ENCODE results near the gene ALAS1. TPM values are rescaled to one million over a fixed set of nuclear protein-coding genes. Genes with fewer than 3 reads are reported as not detected.

The ALAS1 gene
- total RNA-seq, 1 donor from 2014 or later, result 51.4 TPM

DNA sequence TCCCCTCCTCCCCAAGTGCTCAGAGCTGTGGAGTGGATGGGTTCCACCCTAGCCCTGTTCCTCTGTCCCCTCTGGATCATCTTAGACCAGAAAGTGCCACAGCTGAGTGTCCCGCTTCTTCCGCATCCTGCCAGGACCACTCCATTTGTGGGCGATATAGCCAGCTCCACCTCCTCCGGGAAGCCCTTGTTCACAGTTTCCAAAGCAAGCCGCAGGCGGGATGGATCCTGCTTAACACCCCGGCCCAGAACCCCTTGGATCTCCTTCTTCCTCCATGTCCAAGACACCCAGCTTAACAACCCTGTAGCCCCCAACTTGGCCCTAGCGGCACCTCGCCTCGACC is 490 bp upstream of the ALAS1 start:
- FAIRE-seq (no peak), DNase-seq (ENCODE audit: low spot score in 2 of 2) (no peak)

DNA sequence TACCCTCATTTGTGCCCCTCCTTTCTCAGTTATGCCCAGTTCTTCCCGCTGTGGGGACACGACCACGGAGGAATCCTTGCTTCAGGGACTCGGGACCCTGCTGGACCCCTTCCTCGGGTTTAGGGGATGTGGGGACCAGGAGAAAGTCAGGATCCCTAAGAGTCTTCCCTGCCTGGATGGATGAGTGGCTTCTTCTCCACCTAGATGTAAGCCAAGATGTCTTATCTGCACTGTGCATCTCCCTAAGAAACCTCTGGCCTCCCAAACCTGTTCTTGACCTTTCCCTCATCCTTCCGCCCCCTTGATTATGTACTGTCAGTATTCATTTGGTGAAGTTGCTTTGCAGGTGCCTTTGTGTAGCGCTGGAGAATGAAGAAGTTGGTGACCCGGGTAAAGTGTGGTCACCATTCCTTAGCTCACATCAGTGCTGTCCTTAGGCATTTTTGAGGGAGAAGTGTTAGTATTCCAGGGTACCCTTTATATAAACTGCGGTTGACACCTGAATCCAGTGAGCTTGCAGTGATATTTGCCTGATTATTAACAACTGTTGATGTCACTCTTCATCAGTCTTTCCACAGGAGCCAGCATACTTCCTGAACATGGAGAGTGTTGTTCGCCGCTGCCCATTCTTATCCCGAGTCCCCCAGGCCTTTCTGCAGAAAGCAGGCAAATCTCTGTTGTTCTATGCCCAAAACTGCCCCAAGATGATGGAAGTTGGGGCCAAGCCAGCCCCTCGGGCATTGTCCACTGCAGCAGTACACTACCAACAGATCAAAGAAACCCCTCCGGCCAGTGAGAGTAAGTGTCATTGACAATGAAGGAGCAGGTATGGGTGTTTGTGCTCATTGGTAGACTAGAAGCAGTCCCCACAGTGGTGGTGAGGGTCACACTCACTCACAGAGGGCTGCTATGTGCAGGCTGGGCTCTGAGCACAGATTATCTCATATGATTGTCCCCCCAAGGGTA is 966 bp downstream of the ALAS1 start:
- FAIRE-seq (no peak), DNase-seq (ENCODE audit: low spot score in 2 of 2) (no peak)

DNA sequence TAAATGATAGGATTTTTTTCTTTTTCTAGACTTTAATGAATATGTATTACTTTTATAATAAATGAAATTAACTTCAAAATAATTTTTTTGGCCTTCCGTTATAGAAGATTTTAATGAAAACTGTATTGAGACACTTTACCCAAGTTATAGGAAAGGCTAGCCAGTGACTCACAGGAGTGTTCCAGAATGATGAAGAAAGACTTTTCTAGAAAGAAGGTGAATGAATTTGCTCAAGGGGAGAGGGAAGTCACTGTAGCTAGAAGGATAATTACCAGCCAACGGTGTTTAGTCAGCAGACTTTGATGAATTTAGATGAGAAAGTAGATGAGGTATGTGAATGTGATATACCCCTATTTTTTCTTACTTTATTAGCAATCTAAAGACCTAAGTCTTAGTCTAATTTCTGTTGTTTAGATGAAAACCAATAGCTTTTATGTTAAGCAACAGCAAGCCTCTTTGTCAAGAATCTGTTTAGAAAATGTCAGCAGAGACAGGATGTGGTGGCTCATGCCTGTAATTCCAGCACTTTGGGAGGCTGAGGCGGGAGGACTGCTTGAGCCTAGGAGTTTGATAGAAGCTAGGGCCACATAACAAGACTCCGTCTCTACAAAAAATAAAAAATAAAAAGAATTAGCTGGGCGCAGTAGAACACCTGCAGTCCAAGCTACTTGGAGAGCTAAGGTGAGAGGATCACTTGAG is 3.2 kb downstream of the ALAS1 start:
- no peak for FAIRE-seq
- DNase-seq (ENCODE audit: low spot score in 2 of 2), result no peak

DNA sequence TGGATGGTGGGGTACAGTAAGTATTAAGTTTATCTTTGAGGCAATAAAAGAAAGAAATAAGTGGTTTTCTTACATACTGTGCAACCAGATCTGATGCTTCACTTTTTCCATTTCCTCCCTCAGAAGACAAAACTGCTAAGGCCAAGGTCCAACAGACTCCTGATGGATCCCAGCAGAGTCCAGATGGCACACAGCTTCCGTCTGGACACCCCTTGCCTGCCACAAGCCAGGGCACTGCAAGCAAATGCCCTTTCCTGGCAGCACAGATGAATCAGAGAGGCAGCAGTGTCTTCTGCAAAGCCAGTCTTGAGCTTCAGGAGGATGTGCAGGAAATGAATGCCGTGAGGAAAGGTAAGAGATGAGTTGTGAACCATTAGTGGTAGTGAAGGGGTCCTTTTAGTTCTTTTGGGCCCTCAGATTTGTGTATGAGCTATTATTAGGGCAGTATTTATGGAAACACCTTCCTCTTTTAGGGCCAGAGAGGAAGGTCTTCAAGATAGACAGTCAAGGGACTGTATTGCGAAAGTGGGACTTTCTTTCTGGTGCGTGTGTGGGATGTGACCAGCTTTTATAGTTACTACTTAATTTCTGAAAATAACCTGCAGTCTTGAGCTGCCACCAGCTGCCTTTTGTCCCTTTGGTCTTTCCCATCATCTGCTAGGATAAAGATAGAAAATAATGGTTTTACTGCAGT is 4.6 kb downstream of the ALAS1 start:
- no peak for DNase-seq (ENCODE audit: low spot score in 2 of 2)
- FAIRE-seq, result no peak

DNA sequence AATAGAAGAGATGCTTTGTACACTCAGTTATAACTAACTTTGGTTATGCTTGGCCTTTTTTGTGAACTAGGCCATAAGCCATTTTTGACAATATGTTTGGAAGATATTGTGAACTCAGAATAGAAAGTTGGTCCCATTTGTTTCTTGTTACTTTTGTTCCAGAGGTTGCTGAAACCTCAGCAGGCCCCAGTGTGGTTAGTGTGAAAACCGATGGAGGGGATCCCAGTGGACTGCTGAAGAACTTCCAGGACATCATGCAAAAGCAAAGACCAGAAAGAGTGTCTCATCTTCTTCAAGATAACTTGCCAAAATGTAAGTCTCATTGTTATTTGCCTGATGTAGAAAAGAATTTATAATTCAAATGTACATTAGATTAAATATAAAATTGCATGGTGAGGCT is 5.7 kb downstream of the ALAS1 start:
- DNase-seq (ENCODE audit: low spot score in 2 of 2), result no peak
- FAIRE-seq, result no peak

DNA sequence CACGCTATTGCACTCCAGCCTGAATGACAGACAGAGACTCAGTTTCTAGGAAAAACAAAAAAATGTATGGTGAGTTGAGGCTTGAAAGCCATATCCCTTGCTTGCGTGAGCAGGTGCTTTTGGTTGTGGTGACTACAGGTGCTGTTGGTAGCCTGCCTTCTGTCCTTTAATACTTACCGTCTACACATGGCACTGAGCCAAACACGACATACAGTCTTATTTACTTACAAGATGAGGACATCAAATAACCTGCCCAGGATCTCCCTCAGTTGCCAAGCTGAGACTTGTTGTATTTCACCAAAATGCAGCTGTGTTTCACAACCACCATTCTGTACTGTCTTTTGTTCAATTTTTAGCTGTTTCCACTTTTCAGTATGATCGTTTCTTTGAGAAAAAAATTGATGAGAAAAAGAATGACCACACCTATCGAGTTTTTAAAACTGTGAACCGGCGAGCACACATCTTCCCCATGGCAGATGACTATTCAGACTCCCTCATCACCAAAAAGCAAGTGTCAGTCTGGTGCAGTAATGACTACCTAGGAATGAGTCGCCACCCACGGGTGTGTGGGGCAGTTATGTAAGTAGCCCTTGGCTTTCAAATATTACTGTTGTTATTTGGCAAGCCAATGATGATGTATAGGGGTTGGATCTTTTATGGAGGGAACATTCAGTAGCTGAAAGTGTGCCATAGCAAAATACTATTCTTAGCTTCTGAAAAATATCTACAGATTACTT is 6.5 kb downstream of the ALAS1 start:
- no peak for FAIRE-seq
- DNase-seq (ENCODE audit: low spot score in 2 of 2), result no peak

DNA sequence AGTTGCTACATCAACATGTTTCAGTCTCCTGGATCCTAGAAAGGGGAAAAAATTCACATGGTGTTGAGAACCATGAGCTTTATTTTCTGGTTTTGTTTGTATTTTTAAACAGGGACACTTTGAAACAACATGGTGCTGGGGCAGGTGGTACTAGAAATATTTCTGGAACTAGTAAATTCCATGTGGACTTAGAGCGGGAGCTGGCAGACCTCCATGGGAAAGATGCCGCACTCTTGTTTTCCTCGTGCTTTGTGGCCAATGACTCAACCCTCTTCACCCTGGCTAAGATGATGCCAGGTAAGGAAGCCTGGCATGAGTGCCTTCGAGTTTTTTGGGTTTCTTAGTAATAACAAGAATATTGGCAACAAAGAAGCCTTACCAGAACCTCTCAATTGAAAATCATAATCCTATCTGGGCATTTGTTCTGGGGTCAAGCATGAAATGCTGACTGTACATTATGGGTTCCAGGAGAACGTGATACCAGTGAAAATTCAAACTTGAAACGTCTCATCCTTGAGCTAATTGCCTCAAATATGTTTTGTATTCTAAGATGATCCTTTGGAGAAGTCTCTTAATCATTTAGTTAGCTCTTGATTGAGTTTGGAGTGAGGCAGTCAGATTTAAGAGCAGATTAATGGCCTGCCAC is 7.9 kb downstream of the ALAS1 start:
- FAIRE-seq (no peak), DNase-seq (ENCODE audit: low spot score in 2 of 2) (no peak)

DNA sequence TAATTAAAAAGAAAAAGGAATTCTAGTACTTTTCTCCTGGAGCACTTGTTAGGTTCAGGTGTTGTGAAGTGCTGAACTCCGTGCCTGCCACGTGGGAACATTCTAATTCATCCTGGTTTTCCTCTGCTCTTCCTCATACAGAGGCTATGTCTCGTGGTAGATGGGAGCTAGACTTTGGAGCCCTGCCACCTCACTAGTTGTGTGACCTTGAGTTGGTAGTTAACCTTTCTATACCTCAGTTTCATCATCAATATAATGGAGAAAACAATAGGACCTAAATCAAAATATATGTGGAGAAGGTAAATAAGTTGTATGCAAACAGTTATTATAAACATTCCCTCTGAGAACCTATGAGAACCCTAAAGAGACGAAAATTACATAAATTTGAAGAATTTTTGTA is 10.6 kb downstream of the ALAS1 start:
- FAIRE-seq, result no peak
- no peak for DNase-seq (ENCODE audit: low spot score in 2 of 2)

DNA sequence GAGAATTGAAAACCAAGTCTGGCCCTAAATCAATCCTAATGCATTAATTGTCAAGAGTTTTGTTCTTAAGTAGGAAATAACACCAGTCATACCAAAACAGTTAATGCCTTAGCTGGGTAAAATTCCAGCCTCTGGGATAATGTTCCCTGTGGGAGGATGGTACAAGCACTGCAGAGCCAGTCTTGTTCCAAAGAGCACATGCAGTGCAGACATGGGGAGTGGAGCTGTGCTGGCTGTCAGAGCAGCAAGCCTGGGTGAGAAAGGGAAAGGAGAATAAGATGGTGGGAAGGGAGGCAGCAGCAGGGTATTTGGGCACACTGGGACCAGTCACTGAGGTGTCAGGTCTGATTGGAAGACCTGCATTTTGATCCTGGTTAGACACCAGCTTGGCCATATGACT is 12.1 kb downstream of the ALAS1 start:
- FAIRE-seq (no peak), DNase-seq (ENCODE audit: low spot score in 2 of 2) (no peak)

DNA sequence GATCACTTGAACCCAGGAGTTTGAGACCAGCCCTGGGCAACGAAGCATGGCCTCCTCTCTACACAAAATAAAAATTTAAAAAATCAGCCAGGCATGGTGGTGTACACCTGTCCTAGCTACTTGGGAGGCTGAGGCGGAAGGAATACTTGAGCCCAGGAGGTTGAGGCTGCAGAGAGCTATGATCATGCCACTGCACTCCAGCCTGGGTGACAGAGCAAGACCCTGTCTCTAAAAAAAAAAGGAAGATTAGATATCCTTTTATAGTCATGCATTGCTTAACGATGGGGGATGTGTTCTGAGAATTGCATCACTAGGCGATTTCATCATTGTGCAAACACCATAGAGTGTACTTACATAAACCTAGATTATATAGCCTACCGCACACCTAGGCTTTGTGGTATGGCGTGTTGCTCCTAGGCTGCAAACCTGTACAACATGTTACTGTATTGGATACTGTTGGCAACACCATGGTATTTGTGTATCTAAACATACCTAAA is 12.6 kb downstream of the ALAS1 start:
- no peak for FAIRE-seq
- no peak for DNase-seq (ENCODE audit: low spot score in 2 of 2)

DNA sequence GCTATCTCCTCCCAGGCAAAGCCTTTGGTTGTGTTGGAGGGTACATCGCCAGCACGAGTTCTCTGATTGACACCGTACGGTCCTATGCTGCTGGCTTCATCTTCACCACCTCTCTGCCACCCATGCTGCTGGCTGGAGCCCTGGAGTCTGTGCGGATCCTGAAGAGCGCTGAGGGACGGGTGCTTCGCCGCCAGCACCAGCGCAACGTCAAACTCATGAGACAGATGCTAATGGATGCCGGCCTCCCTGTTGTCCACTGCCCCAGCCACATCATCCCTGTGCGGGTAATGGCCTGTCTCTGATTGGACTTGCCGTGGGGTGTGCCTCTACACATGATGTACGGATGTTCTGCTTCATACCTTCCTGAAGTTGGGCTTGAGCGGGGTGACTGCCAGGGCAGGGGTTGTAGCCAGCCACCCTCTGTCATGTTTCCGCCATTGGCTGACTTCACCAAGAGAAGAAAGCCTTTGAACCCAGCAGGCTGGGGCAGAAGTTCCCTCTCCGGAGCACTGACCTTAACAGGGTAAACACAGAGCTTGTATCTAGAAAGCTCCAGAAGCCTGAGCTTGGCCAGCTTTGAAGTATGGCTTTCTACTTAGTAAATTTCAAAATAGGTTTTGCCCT is 13.4 kb downstream of the ALAS1 start:
- DNase-seq (ENCODE audit: low spot score in 2 of 2), result no peak
- FAIRE-seq, result no peak

DNA sequence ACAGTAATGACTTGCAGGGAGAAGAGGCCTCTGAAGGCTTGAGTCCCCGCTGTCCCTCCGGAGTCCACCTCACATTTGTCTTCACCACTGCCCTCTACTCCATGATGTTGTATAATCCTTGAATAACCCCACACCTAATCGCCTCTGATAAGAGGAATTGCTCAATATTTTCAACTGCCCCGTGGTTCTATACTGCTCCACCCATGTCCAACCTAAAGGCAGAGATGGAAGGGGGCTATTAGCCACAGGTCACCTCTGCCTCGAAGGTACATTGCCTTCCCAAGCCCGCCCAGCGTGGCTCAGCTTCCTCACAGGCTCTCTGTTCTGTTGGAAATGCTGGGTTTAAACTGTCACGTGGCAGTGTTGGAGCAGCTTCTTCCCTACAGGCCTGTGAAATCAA is 15.0 kb downstream of the ALAS1 start:
- FAIRE-seq (no peak), DNase-seq (ENCODE audit: low spot score in 2 of 2) (no peak)

DNA sequence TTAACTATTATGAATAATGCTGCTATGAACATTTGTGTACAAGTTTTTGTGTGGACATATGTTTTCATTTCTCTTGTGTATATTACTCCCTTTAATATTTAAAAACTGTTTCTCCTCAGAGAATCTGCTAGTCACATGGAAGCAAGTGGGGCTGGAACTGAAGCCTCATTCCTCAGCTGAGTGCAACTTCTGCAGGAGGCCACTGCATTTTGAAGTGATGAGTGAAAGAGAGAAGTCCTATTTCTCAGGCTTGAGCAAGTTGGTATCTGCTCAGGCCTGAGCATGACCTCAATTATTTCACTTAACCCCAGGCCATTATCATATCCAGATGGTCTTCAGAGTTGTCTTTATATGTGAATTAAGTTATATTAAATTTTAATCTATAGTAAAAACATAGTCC is 15.9 kb downstream of the ALAS1 start:
- FAIRE-seq, result no peak
- no peak for DNase-seq (ENCODE audit: low spot score in 2 of 2)

DNA sequence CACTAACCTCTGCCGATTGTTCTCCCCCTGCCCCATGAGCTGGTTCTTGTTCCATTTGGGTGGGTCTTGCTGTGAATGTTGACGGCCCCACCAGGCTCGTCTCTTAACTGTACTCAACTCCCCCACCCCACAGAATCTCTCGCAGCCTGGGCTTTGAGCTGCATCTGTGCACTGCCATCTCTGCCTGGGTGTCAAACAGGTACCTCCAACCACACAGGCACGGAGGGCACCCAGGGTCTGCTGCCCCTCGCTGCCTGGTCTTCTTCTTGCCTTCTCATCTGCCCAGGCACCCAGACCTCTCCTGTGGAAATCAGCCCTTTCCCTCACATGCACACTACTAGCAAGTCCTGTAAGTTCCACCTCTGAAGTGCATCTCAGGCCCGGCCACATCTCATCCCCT is 17.4 kb downstream of the ALAS1 start:
- FAIRE-seq (no peak), DNase-seq (ENCODE audit: low spot score in 2 of 2) (no peak)

DNA sequence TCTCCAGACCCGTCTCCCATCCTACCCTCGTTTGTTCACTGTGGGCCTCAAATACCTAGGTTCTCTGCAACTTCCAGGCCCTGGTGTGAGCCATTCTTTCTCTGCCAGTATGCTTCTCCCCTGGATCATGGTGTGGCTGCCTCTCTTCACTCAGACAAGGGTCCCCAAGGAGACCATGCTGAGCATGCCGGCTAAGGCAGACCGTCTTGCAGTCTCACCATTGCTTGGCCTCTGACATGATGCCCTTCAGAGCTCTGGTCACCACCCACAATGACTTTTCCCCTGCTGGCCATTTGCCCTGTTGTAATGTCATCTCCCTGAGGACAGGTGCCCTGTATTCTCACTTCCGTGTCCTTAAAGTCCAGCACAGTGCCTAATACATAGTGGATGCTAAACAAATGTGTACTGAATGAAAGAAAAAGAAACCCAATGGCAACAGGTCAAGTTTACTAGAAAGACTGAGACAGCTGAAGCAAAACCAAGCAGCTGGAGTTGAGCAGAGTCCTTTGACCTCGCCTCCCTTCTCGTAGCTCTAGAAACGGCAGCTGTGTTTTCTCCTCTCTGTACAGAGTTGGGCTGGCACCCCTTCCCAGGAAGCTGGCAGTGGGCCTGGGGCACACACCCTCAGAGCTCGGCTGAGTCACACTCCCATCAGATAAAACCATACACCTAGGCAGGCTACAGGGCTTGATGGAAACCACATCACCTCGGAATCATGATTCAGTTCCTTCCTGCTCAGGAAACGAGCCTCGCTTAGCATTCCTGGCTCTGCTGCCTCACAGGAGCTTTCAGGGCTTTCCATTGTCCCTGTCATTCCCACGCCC is 18.8 kb downstream of the ALAS1 start:
- DNase-seq (ENCODE audit: low spot score in 2 of 2), result peak in 1 of 2 donors; percentile 52
- no peak for FAIRE-seq

DNA sequence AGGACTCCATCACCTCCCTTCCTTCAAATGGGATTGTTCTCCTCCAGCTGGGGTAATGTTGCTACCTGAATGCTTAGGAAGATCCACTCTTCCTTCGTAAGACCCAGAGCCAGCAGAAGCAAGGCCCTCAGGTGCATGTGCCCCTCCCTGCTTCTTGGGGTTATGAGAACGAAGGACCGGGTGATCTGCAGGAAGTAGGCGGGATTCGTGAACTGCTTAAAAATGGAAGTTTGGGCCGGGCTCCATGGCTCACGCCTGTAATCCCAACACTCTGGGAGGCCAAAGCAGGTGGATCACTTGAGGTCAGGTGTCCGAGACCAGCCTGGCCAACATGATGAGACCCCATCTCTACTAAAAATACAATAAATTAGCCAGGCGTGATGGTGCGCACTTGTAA is 19.4 kb downstream of the ALAS1 start:
- no peak for FAIRE-seq

DNA sequence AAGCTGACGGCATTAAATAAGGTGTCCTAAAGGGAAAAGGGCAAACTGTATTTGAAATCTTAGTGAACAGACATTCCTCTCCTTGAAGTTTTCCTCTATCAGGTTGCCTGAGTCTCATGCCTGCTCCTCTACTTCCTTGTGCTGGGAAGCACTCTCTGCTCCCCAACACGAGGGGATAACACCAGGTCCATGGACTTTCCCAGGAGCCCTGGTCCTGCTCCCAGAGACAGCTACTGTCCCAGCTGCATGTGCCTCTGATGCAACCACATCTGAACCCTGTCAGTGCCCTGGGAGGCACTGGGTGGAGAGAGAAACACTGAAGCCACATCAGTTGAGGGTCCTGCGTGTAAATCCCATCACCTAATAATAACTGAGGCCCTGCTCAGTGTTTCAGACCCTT is 20.1 kb downstream of the ALAS1 start:
- no peak for FAIRE-seq

More for the DNA sequence above, 19.4 kb downstream of the ALAS1 start:
- no peak for DNase-seq (ENCODE audit: low spot score in 2 of 2)

DNA sequence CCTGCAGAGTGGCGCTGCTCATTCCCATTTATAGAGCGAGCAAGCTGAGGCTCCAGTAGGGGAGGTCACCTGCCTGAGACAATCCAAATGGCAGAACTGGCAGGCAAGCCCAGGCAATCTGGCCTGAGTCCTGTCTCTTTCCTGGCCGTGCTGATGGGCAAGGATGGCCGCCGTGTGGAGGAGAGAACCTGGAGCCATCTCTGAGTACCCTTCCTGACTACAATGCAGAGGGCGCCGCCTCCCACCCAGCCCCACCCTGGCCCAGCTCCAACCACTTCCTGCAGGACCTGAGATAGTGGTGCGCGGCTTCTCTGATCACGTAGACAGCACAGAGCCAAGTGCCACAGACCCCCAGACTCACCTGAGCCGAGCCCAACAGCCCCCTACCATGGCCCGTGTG is 20.5 kb downstream of the ALAS1 start:
- no peak for FAIRE-seq
- DNase-seq (ENCODE audit: low spot score in 2 of 2), result no peak

More for the DNA sequence above, 20.1 kb downstream of the ALAS1 start:
- no peak for DNase-seq (ENCODE audit: low spot score in 2 of 2)
